ENCODE data around the gene TNK1.

DNA sequence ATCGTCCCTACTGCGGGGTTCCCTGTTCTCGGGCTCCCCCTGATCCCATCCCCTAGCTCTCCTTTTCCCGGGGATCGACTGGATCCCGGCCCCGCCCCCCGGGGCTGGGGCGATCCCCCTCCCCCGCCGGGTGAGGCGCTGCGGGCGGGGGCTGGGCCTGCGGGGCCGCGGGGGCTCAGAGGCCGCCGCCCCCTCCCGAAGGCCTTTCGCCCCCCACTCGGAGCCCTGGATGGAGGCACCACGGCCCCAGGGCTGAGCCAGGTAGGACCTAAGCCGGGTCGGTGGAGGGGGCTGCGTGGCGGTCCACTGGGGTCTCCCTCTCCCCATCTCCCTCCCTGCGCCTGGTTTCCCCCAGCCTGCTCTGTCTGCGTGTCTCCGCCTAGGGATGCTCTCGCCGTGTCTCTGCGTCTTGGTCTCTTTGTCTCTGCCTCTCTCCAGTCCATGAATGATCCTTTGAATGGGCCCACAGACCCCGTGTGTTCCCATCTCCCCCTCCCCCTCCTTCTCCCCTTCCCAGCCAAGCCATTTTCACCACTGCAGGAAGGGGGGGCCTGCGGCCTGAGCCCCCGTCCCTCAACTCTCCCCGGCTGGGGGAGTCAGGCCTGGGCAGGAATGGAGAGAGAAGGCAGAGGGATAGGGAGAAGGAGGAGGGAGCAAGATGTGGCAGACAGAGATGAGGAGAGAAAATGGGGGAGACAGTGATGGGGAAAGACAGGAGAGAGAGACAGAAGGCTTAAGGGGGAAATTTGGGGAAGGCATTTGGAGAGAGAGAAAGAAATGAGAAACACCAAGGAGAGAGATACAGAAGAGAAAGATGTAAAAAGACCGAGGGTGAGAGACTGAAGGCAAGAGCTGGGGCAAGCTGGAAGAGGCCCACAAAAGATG lies 24.7 kb downstream of the TNK1 start:
- TF ChIP-seq CTCF (IDR thresholded peaks at IDR 0.05; ENCODE audit: borderline replicate concordance, extremely low read depth, low read length, poor library complexity, severe bottlenecking), result no peak
- no peak for TF ChIP-seq EZH2 (IDR thresholded peaks at IDR 0.05; ENCODE audit: borderline replicate concordance, low read depth, low read length, severe bottlenecking)

Measured in DND-41 (cell line).